HG03108 (cell line): ENCODE data around the gene SENP1.

Experiments
- ATAC-seq: cut with Tn5 transposase; IDR thresholded peaks from one replicate; pipeline ENCODE4 v1.9.1; 2021; ENCODE audit warnings: moderate library complexity; ENCODE audit not compliant: unreplicated experiment

Gene SENP1

DNA sequence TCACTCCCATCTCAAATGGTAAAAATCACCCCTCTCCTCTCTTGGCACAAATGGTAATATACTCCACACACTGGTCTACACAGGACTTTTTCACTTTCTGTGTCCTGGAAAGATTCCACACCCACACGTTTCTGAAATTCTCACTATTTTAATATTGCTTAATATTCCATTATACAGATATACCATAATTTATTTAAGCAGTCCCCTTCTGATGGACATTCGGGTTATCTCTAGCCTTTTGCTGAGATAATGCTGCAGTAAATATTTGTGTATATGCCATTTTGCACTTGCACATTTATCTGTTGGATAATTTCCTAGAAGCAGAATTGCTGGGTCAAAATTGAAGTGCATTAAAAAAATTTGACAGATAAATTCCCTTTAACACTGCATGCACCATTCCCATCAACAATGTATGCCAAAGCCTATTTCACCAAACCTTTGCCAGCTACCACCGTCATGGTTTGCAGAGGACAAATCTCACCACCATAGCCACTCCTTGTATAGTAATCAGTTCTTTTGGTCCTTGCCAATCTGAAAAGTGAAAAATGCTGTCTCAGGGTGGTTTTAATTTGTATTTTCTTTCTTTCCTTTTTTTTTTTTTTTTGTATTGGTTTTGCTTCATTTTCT, 86.1 kb downstream of the SENP1 start:
- ATAC-seq: no peak

GRCh38 chr12:48018618-48018995, 87.3 kb downstream of the SENP1 start:
- no peak for ATAC-seq

GRCh38 chr12:48017921-48018617, 87.8 kb downstream of the SENP1 start:
- no peak for ATAC-seq

DNA sequence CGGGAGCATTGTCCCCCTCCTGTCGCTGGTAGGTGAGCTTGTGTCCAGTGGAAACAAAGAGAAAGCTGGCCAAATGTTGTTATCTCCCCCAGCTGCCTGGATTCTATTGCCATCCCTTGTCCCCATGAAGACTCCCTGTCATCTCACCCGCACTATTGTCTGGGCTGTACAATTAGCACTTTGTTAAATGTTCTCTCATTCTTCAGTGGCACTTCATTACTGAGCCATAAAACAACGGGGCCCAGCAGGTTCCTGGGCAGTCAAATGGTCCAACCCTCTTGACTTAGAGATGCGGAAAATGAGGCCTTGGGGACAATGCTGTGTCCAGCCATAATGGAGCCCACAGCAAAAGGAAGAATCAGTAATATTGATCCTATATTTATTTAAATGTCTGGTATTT, 88.4 kb downstream of the SENP1 start:
- no peak for ATAC-seq

DNA sequence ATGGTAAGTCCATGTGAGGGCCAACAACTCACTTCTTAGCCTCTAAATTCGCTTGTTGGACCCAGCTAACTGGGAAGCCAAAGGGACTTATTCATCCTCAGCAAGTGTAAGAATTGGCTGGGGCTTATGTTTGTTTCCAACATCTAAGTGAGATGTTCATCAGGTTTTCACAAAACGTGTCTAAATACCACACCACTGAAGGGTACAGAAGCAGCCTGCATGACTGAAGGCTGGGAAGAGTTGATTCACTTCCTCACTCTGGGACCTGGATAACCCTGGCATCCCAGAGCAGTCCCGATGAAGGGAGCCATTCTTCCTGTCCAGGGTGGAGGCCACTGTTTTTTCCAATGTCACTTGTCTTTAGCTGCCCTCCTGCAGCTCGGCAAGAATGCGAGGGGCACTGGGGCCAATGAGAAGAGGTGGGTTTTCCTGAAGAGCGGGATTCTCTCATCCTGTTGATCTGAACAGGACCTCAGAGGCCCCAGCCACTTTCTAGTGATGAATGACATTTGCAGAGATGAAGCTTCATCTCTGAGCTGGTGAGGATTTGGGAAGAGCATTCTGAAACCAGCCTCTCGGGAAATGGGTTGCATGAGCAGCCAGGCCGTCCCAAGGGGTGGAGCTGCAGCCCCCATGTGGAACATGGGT, 89.4 kb downstream of the SENP1 start:
- ATAC-seq: no peak

DNA sequence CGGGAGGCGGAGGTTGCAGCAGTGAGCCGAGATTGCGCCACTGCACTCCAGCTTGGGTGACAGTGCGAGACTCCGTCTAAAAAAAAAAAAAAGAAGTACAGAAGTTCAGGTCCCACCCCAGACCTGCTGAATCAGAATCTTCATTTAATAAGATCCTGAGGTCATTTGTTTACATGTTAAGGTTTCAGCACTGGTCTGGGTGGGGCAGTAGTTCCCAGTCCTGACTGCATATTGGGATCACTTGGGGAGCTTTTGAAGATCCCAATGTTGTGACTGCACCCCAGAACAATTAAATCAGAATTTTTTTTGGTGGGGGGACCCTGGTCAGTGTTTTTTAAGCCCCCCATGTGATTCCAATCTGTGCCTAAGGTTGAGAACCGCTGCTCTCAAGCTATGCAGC, 89.9 kb downstream of the SENP1 start:
- no peak for ATAC-seq

DNA sequence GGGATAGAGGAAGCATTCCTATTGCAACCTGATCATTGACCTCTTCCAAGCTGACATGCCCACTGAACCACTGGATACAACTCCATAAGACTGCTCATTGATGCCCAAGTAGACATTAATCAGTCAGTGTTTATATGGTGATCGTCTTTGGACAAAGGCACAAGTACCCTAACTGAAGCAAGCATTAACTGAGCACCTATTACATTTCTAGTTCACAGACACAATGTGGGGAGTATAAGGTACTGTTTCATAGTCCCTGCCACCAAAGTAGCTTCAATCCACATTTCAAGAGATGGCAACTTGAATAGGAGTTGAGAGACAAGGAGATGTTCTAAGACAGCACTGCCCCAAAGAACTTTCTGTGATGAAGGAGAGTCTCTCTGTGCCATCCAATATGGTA, 90.8 kb downstream of the SENP1 start:
- no peak for ATAC-seq

- no peak for ATAC-seq
Measured at GRCh38 chr12:48013287-48013686, 92.6 kb downstream of the SENP1 start.

DNA sequence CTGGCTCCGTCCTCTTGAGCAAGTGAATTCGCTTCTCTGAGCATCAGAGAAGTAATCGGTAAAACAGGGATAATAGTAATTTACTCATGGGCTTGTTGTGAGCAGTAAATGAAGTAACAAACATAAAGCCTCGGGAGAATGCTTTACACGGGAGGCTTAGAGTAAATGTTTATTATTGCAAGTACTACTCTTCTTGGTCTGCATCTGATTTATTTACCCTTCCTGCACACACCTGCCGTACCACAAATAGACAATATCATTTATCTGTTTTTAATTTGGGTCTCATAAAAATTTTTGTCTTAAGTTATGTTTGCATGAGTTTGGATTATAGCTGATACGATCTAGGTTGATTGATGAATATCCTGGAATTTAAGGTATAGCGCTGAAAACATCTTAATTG, 93.8 kb downstream of the SENP1 start:
- ATAC-seq: no peak

DNA sequence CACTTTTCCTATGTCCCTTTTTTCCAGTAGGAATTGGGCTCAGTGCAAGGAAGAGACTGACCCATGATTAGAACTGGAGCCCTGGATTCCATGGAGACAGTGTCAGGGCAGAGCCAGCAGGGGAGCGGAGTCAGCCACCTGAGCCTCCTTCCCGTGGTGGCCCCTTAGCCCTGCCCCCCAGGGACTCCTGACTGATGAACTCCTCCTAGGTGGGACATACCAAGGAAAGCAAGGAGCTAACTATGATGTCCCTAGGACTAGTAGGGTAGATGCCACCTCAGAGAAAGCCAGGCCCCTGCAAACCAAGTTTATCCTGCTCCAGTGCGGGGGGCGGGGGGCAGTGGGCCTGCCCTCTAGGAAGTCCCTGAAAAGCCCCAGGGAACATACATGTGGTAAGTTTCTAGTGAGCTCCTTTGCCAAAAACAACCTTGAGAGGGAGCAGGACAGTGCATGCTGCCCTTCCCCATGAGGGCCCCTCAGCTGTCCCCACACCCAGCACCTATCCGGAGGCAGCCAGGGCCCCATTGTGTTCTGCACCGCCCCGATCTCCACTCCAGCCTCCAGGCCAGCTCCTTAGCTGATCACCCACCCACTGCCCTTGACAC, 95.4 kb downstream of the SENP1 start:
- ATAC-seq: no peak

- no peak for ATAC-seq
Measured at GRCh38 chr12:48009471-48009870, 96.4 kb downstream of the SENP1 start.

- no peak for ATAC-seq
Measured at GRCh38 chr12:48008950-48009349, 96.9 kb downstream of the SENP1 start.

DNA sequence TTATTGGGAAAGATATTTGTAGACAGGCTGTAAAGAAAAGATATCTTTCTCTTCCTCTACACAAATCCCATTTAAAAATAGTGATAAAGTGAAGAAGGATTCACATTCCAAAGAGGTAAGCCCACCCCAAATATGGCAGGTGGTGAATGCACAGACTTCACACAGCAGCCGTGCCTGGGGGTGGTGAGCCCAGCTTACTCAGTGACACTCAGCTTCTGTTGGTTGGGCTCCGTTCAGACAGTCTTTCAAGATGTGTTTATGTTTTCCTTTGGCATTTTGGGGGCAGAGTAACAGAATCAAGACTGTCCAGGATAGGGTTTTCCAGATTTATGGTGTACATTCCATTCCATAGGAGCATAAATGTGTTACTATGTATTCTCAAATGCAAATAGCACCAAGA, 97.5 kb downstream of the SENP1 start:
- no peak for ATAC-seq

DNA sequence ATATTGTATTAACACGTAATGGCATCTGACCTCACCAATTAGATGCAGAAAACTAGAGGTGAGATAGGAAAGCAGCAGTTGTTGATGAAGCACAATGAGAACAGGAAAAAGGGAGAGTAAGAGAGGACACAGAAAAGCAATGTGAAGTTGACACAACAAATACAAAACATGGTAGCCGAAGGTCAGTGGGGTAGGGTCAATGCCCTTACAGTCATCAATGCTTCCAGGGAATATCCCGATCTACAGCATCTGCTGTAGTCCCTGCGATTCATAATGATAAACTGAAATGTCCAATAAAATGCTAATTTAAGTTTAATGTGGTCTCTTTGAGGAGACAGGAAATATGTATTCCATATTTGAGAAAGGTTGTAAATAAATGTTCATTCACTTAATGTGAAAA, 98.7 kb downstream of the SENP1 start:
- ATAC-seq: no peak

DNA sequence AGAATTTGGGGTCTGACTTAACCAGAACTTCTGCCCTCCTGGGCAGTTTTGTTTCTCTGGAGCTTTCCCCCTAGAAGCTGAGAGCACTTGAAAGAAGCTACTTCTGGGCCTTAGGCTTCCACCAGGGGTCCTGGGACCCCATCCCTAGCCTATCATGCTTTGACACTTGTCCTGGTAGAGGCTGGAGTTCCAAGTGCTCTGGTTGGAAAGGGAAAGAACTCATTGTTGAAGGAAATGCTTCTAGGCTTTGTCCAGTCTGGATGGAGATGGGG, 100.2 kb downstream of the SENP1 start:
- no peak for ATAC-seq

DNA sequence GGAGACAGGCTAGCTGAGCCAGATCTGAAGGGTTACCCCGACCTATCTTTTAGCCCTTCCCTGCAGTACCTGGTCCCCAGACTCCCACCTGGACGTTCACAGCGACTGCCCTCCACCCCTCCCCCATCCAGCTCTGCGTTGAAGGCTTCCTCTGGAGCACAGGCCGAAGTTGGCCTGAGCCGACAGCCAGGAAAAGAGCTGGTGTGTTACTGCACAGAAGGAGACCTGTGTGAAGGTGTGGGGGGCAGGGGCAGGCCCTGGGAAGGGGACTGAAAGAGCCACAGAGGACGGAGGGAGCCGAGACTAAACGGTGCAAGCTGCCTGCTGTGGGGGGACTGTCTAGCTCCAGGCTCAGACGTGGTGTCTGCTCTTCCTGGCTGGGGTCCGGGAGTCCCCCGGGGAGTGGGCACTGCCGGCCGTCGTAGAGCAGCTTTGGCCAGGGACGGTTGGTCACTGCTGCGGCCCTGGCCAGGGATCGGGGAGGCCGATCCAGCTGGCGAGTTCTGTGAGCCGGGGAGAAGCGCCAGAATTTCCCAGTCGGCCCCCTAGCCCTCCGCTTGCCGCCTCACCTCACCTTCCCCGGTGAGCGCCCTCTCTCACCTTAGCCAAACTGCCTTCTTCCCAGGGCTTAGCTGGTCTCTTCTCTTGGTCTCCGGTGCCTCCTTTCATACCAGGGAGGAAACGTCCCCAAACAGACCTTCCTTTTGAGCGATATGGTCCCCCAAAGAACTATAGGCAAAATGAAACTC, 100.7 kb downstream of the SENP1 start:
- no peak for ATAC-seq

GRCh38 chr12:48004053-48004941, 101.6 kb downstream of the SENP1 start, which contains the start of gene COL2A1:
Gene COL2A1 (minus strand): TSS chr12:48004476. CDS start chr12:48004321, 155 bp downstream.
- ATAC-seq: no peak

DNA sequence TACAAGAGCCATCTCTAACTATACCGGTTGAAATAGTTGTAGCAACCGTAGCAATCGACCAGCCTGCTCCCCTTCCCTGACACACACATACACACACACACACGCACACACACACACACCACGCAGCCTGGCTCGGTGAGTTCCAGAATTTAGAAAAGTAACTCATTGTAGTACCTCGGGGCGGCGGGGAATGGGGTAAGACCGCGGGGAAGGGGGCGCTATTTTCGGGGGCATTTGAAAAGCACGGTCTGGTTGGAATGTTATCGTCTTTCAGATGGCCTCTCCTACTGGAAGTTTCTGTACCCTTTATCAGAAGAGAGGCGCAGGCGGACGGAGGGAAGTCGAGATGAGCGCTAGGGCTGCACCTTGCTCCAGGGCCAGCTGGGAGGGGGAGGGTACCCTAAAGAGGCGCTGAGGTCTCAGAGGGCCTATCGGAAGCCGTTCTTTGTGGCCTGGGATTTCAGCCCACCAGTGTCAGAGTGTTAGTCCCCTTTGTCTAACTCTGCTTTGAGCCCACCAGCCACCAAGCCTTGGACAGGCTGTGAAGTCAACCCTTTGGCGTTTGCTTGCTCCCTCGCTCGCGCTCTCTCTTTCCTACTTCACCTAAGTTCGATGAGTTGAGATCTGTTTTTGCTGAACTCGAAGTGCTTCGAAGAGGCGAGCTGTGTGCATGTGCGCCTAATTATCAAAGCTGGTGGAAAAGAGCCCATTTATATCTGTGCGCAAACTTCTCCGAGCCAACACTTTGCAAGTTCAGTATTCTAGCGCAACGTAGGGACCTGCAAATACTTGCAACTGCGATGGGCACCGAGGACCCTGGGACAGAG, 102.4 kb downstream of the SENP1 start:
- no peak for ATAC-seq

DNA sequence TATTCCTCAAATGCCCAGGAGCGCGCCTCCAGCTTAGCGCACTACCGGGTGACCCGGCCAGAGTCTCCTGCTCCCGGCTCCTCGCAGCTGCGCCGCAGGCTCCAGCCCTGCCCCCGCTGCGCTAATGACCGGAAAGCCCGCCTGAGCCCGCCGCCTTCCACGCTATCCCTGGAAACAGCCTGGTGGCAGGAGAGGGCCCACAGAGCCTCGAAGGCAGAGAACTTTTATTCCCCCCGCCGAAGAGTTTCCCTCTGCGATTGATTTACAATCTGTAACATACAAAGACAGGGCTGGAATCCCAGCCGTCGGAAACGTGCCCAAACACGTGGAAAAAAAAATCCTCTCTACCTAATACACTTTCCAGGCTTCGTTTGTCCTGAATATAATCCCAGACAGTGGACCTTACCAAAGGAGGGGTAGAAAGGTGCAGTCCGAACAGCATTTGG, 103.1 kb downstream of the SENP1 start:
- no peak for ATAC-seq

DNA sequence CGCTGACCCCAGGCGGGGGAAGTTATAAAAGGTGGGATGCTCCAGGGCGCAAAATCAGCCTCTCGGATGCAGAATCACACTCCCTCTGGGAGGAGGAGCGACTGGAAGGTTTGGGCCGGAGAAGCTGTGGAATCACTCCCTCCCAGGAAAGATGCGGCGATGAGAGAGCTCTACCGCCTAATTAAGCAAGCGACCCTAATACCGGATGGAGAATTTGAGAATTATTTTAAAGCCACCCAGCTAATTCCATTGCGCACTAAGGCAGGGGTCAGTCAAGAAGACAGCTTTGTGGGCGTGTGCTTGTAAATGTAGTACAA, 103.5 kb downstream of the SENP1 start:
- ATAC-seq: no peak
